Small intestine (tissue), 16 donors: ENCODE data around the gene OR51I1. TPM values are rescaled to one million over a fixed set of nuclear protein-coding genes. Genes with fewer than 3 reads are reported as not detected.

ENCODE experiments used
- DNase-seq, 2 donors: peaks; one replicate each; pipeline versions ENCODE4 v3.0.0 to v3.0.0-alpha.2; 2013
- FAIRE-seq: peaks from 2 replicates; lab custom pipeline; 2012; peaks lifted over from hg19 to GRCh38; lab: Jason Lieb, UNC
- H3K27ac ChIP-seq, 3 donors: one replicate each; pipeline ENCODE4 v1.5.1; 2013; ENCODE audit warnings: low read length in 2 of 3, mild to moderate bottlenecking in 2 of 3, control low read depth in 1 of 3, inconsistent platforms in 1 of 3, low read depth in 1 of 3, moderate library complexity in 1 of 3
- H3K27me3 ChIP-seq, 3 donors: one replicate each; pipeline ENCODE4 v1.6.1; 2013; ENCODE audit warnings: low read length in 3 of 3, inconsistent platforms in 1 of 3; ENCODE audit not compliant: control insufficient read depth in 3 of 3, insufficient read depth in 3 of 3
- H3K36me3 ChIP-seq, 3 donors: one replicate each; pipeline ENCODE4 v1.6.1; 2013; ENCODE audit warnings: low read length in 3 of 3, inconsistent platforms in 1 of 3, low read depth in 1 of 3, mild to moderate bottlenecking in 1 of 3, moderate library complexity in 1 of 3; ENCODE audit not compliant: control insufficient read depth in 3 of 3, insufficient read depth in 2 of 3
- H3K4me1 ChIP-seq, 3 donors: one replicate each; pipeline ENCODE4 v1.6.1; 2013; ENCODE audit warnings: low read length in 2 of 3, inconsistent platforms in 1 of 3, low read depth in 1 of 3, mild to moderate bottlenecking in 1 of 3, moderate library complexity in 1 of 3; ENCODE audit not compliant: control insufficient read depth in 3 of 3, insufficient read depth in 2 of 3
- H3K4me3 ChIP-seq, 3 donors: one replicate each; pipeline ENCODE4 v1.5.1; 2013; ENCODE audit warnings: low read length in 3 of 3, control low read depth in 1 of 3, inconsistent platforms in 1 of 3, low read depth in 1 of 3, mild to moderate bottlenecking in 1 of 3, moderate library complexity in 1 of 3
- H3K9me3 ChIP-seq, 2 donors: one replicate each; pipeline ENCODE4 v1.6.1; 2013; ENCODE audit warnings: low read depth in 1 of 2, low read length in 1 of 2; ENCODE audit not compliant: control insufficient read depth in 2 of 2, insufficient read depth in 1 of 2
- WGBS, 3 donors: extraction: QIAGEN DNeasy Blood & Tissue Kit; methylation state at CpG; one replicate each; pipeline ENCODE4 v1.1.7; 2013; 5-methylcytosine and 5-hydroxymethylcytosine counted together
- long read RNA-seq, 10 donors: transcript quantifications; one replicate each; lab custom pipeline, GENCODE V29; 2026
- polyA plus RNA-seq, 4 donors: library from polyadenylated mRNA; stranded (reverse) in 3 of 4; unstranded in 1 of 4; fragments of 200-250 nt in 3 of 4; fragments of 120-200 nt in 1 of 4; gene quantifications; one replicate each; pipeline versions ENCODE4 v1.2.1 to v1.2.3, GENCODE V29; 2013
- donor health status: healthy with polysubstance abuse.
- donor health status: control.
- donor health status: control.
- donor health status: Bipolar disorder and iron deficiency.
- donor health status: healthy.

Gene OR51I1, protein sequence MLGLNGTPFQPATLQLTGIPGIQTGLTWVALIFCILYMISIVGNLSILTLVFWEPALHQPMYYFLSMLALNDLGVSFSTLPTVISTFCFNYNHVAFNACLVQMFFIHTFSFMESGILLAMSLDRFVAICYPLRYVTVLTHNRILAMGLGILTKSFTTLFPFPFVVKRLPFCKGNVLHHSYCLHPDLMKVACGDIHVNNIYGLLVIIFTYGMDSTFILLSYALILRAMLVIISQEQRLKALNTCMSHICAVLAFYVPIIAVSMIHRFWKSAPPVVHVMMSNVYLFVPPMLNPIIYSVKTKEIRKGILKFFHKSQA
- polyA plus RNA-seq = not detected
- long read RNA-seq, donor 1 = 0 reads
- long read RNA-seq, donor 2 = 0 reads
- long read RNA-seq, donor 3 = 0 reads
- long read RNA-seq, donor 4 = 0 reads
- long read RNA-seq, donor 5 = 0 reads
- long read RNA-seq, donor 6 = 0 reads
- long read RNA-seq, donor 7 = 0 reads
- long read RNA-seq, donor 8 = 0 reads
- long read RNA-seq, donor 9 = 0 reads
- long read RNA-seq, donor 10 = 0 reads

GRCh38 chr11:5441414-5441813 is at the start of gene OR51I1:
Gene OR51I1 (minus strand): TSS chr11:5441514. CDS start chr11:5441514, 0 bp downstream.
- Histone ChIP-seq H3K4me1 (no peaks in the 10 kb centered on the region), H3K36me3 (no peaks in the 10 kb centered on the region), H3K27me3 (peaks cover 0 to 2% (median 0%) of the 10 kb centered on the region in 3 donors), H3K4me3 (no peak within 1 kb of the TSS), H3K27ac (no peak within 1 kb of the TSS), H3K9me3 (no peaks in the 10 kb centered on the region)
- FAIRE-seq (no peak), DNase-seq (no peak)
- WGBS, 3 donors = 28 to 37% (median 35%) methylated on average over 2 of the region's 2 CpGs

GRCh38 chr11:5489576-5490357 is 48.5 kb upstream of the OR51I1 start:
- Histone ChIP-seq H3K4me3 (no peak overlapping the region), H3K9me3 (no peaks in the 10 kb centered on the region), H3K4me1 (no peaks in the 10 kb centered on the region), H3K27ac (no peak overlapping the region), H3K27me3 (no peaks in the 10 kb centered on the region), H3K36me3 (no peaks in the 10 kb centered on the region)
- 49 to 53% (median 49%) methylated on average over 5 of the region's 5 CpGs for WGBS, 3 donors
- FAIRE-seq = no peak
- no peak for DNase-seq

GRCh38 chr11:5488798-5489399 is 47.6 kb upstream of the OR51I1 start:
- no peak for FAIRE-seq
- 93 to 96% (median 95%) methylated on average over 4 of the region's 4 CpGs for WGBS, 3 donors

DNA sequence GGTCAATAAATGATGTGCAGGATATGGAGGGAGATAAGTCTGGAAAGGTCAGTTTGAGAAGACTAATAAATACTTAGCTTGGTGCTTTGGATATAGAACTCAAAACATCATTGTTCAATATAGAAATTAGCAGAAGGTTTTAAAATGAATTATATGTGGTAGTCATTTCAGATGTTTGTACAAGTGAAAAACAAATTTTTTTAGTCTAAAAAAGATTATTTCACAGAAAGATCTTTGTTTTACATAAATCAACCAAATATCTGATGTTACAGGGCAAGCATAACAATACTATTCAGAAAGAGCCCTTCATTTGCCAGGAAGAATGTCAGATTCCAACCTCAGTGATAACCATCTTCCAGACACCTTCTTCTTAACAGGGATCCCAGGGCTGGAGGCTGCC is 47.1 kb upstream of the OR51I1 start, which contains the start of gene OR52D1:
OR52D1 (plus strand) TSS at position 301 of the 400 bp plus-strand sequence; CDS start at position 323, 22 bp downstream.
- FAIRE-seq (no peak), DNase-seq (no peak)
- Histone ChIP-seq H3K27me3 (no peaks in the 10 kb centered on the region), H3K36me3 (no peaks in the 10 kb centered on the region), H3K4me3 (no peak within 1 kb of the TSS), H3K4me1 (no peaks in the 10 kb centered on the region), H3K9me3 (no peaks in the 10 kb centered on the region), H3K27ac (no peak within 1 kb of the TSS)

More at GRCh38 chr11:5488798-5489399, 47.6 kb upstream of the OR51I1 start:
- no peaks in the 10 kb centered on the region for H3K4me1 ChIP-seq
- no peak overlapping the region for H3K27ac ChIP-seq
- no peaks in the 10 kb centered on the region for H3K27me3 ChIP-seq
- H3K4me3 ChIP-seq = no peak overlapping the region
- H3K36me3 ChIP-seq = no peaks in the 10 kb centered on the region
- H3K9me3 ChIP-seq = no peaks in the 10 kb centered on the region
- no peak for DNase-seq

DNA sequence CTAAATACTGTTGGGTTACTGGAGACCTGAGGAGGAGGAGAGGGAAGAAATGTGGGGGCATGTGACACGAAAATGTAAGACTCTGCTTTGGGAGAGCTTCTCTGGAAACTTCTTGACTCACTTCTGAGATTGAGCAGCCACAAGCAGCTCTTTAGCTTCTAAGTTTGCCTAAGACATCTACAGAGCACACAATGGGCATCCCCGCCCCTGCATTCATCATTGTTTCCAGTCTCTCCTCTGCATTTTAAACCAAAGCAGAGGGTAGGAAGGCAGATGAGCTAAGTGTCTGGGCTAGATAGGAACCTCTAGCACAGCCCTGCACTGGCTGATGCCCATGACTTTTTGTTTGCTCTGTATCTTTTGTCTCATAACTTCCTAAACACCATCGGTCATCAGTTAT is 45.1 kb upstream of the OR51I1 start:
- no peaks in the 10 kb centered on the region for H3K4me1 ChIP-seq
- no peaks in the 10 kb centered on the region for H3K27me3 ChIP-seq
- H3K36me3 ChIP-seq = no peaks in the 10 kb centered on the region
- no peak for DNase-seq
- FAIRE-seq = no peak
- no peak overlapping the region for H3K4me3 ChIP-seq
- no peaks in the 10 kb centered on the region for H3K9me3 ChIP-seq
- H3K27ac ChIP-seq = no peak overlapping the region
- WGBS, 3 donors = 43 to 55% (median 53%) methylated on average over 3 of the region's 3 CpGs

- H3K36me3 ChIP-seq = no peaks in the 10 kb centered on the region
- H3K4me1 ChIP-seq = no peaks in the 10 kb centered on the region
- no peak for FAIRE-seq
- no peak for DNase-seq
- H3K27ac ChIP-seq = no peak overlapping the region
- 75 to 84% (median 81%) methylated on average over 3 of the region's 3 CpGs for WGBS, 3 donors
- no peak overlapping the region for H3K4me3 ChIP-seq
- no peaks in the 10 kb centered on the region for H3K9me3 ChIP-seq
- H3K27me3 ChIP-seq = no peaks in the 10 kb centered on the region
Measured at GRCh38 chr11:5486003-5486402, 44.7 kb upstream of the OR51I1 start.

DNA sequence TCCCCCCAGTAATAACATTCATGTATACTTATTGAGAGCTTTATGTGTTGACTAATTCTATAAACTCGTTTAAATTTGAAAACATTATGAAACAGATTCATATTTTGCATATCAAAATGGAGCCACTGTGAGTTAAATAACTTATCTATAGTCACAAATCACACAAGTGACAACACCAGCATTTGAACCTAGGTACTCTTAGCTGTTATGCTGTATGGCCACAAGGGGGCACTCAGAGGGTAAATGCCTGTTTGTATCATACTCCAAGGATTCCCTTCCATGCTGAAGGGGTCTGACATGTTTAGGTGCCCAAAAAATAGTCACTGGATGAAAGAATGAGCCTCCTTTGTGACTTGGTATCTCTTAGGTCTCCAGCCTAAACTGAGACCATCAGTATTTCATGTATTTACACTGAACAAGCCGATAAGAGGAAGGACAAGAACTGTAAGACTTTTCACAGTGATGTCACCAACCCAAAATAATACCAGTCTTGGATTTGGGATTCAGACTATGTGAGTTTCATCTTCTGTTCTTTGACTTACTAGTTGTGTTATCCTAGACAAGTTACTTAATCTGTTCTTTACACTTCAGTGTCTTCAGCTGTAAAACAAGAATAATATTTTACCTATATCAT is 35.0 kb upstream of the OR51I1 start:
- H3K27me3 ChIP-seq = no peaks in the 10 kb centered on the region
- DNase-seq (peak; percentile 42 to 59), FAIRE-seq (no peak)
- no peak overlapping the region for H3K4me3 ChIP-seq
- no peaks in the 10 kb centered on the region for H3K36me3 ChIP-seq
- H3K4me1 ChIP-seq = no peaks in the 10 kb centered on the region
- no peak overlapping the region for H3K27ac ChIP-seq
- no peaks in the 10 kb centered on the region for H3K9me3 ChIP-seq
- WGBS, 3 donors = 34 to 41% (median 41%) methylated on average over 2 of the region's 2 CpGs

GRCh38 chr11:5473921-5474320 is 32.6 kb upstream of the OR51I1 start:
- FAIRE-seq (no peak), DNase-seq (no peak)
- Histone ChIP-seq H3K4me1 (no peaks in the 10 kb centered on the region), H3K4me3 (no peak overlapping the region), H3K27ac (no peak overlapping the region), H3K9me3 (no peaks in the 10 kb centered on the region), H3K27me3 (no peaks in the 10 kb centered on the region), H3K36me3 (no peaks in the 10 kb centered on the region)
